SK-N-SH (cell line): ENCODE measurements around the gene PLXNA4. TPM values are rescaled to one million over a fixed set of nuclear protein-coding genes. Genes with fewer than 3 reads are reported as not detected.
"Not testable (repeated sequence)": the region's sequence is repeated elsewhere in the genome, so short reads cannot be mapped to it uniquely, and the experiment has no call there.

Experiments used
- CTCF ChIA-PET: fragments of 300-600, 350-600 bp; formaldehyde crosslinking; extraction: SDS; loops from one replicate; lab custom pipeline; 2021; lab: Yijun Ruan, JAX
- POLR2A ChIA-PET: fragments of 350-600 bp; sonication (Branson Sonifier 250); formaldehyde crosslinking; extraction: SDS; loops from one replicate; lab custom pipeline; 2020; ENCODE audit warnings: antibody characterized with exemption, inconsistent platforms; lab: Yijun Ruan, JAX
- DNase-seq: peaks from one replicate; pipeline ENCODE4 v3.0.0; 2012
- H2AFZ ChIP-seq: fragments of 200-600 bp; sonication (generic); 2 replicates; pipeline ENCODE4 v1.8.1; 2016; ENCODE audit warnings: antibody characterized with exemption, mild to moderate bottlenecking, low read depth
- H3F3A ChIP-seq: fragments of 200-600 bp; sonication (generic); replicated peaks from 2 replicates; pipeline ENCODE3; 2016; ENCODE audit warnings: antibody characterized with exemption, mild to moderate bottlenecking; ENCODE audit not compliant: insufficient read depth
- H3K27ac ChIP-seq, 2 experiments: fragments of 200-500 bp in 1 of 2; fragments of 200-600 bp in 1 of 2; sonication (Bioruptor generic) in 1 of 2; sonication (generic), shearing (Covaris generic) in 1 of 2; 2 replicates each; pipeline versions ENCODE4 v1.5.1 to v1.6.1; 2014 to 2016; ENCODE audit warnings: low read depth in 2 of 2, inconsistent platforms in 1 of 2, low read length in 1 of 2, mild to moderate bottlenecking in 1 of 2, mixed read lengths in 1 of 2
- H3K27me3 ChIP-seq: fragments of 200-600 bp; sonication (generic), shearing (Covaris generic); 2 replicates; pipeline ENCODE4 v1.6.1; 2016; ENCODE audit warnings: mixed run types; ENCODE audit not compliant: insufficient read depth
- H3K36me3 ChIP-seq, 2 experiments: fragments of 200-500 bp in 1 of 2; fragments of 200-600 bp in 1 of 2; sonication (Bioruptor generic) in 1 of 2; sonication (generic) in 1 of 2; replicated peaks in 1 of 2; 2 replicates each; pipeline versions ENCODE3 to v1.5.1; 2014 to 2016; ENCODE audit warnings: low read length in 1 of 2, mild to moderate bottlenecking in 1 of 2; ENCODE audit not compliant: insufficient read depth in 2 of 2, control insufficient read depth in 1 of 2
- H3K4me1 ChIP-seq, 2 experiments: fragments of 200-500 bp in 1 of 2; fragments of 200-600 bp in 1 of 2; sonication (Bioruptor generic) in 1 of 2; sonication (generic), shearing (Covaris generic) in 1 of 2; 2 replicates each; pipeline versions ENCODE4 v1.5.1 to v1.6.1; 2014 to 2016; ENCODE audit warnings: low read depth in 1 of 2, low read length in 1 of 2, mixed run types in 1 of 2; ENCODE audit not compliant: insufficient read depth in 2 of 2, control insufficient read depth in 1 of 2
- H3K4me2 ChIP-seq: fragments of 200-600 bp; sonication (generic), shearing (Covaris generic); 2 replicates; pipeline ENCODE4 v1.6.1; 2017; ENCODE audit warnings: mixed run types
- H3K4me3 ChIP-seq, 2 experiments: fragments of 200-500 bp in 1 of 2; fragments of 200-600 bp in 1 of 2; sonication (Bioruptor generic) in 1 of 2; sonication (generic), shearing (Covaris generic) in 1 of 2; 2 replicates each; pipeline versions ENCODE4 v1.5.1 to v1.8.1; 2014 to 2016; ENCODE audit warnings: low read depth in 2 of 2, inconsistent platforms in 1 of 2, low read length in 1 of 2, mild to moderate bottlenecking in 1 of 2, mixed read lengths in 1 of 2, moderate library complexity in 1 of 2
- H3K79me2 ChIP-seq: fragments of 200-600 bp; sonication (generic); 2 replicates; pipeline ENCODE4 v1.8.1; 2017; ENCODE audit warnings: mild to moderate bottlenecking; ENCODE audit not compliant: insufficient read depth
- H3K9ac ChIP-seq: fragments of 200-600 bp; sonication (generic); 2 replicates; pipeline ENCODE4 v1.6.1; 2017; ENCODE audit warnings: mixed run types
- H3K9me2 ChIP-seq: fragments of 200-600 bp; sonication (generic); 2 replicates; pipeline ENCODE4 v1.6.1; 2017; ENCODE audit warnings: mixed run types
- H3K9me3 ChIP-seq: fragments of 200-600 bp; sonication (generic); 2 replicates; pipeline ENCODE4 v1.6.1; 2017; ENCODE audit warnings: mixed run types, mild to moderate bottlenecking, moderate library complexity
- H4K20me1 ChIP-seq: fragments of 200-600 bp; sonication (generic); 2 replicates; pipeline ENCODE4 v1.6.1; 2017; ENCODE audit warnings: mild to moderate bottlenecking, mixed run types; ENCODE audit not compliant: insufficient read depth
- CHD2 ChIP-seq: fragments of 150-350 bp; IDR thresholded peaks from 2 replicates; pipeline ENCODE4 v1.6.1; 2018; ENCODE audit warnings: low read length; ENCODE audit not compliant: partially characterized antibody
- EZH2phosphoT487 ChIP-seq: fragments of 200-600 bp; sonication (generic); IDR thresholded peaks from 2 replicates; pipeline ENCODE4 v1.6.1; 2017; ENCODE audit warnings: low read depth, mixed run types, mild to moderate bottlenecking, antibody characterized with exemption, moderate library complexity, borderline replicate concordance
- FOSL2 ChIP-seq: IDR thresholded peaks from 2 replicates; pipeline ENCODE4 v1.4.0; 2012; ENCODE audit warnings: low read depth, mild to moderate bottlenecking, moderate library complexity, borderline replicate concordance
- FOXJ3 ChIP-seq: sonication (generic); formaldehyde crosslinking; IDR thresholded peaks from 2 replicates; pipeline ENCODE4 v1.5.1; 2020; ENCODE audit warnings: mild to moderate bottlenecking, missing genetic modification reagents
- GATA2 ChIP-seq: sonication (generic); formaldehyde crosslinking; IDR thresholded peaks from 2 replicates; pipeline ENCODE4 v1.5.0; 2020; ENCODE audit warnings: mild to moderate bottlenecking, missing genetic modification reagents
- JUND ChIP-seq: IDR thresholded peaks from 2 replicates; pipeline ENCODE4 v1.4.0; 2012
- MEF2A ChIP-seq: IDR thresholded peaks from 2 replicates; pipeline ENCODE4 v1.4.0; 2012; ENCODE audit warnings: low read depth, borderline replicate concordance
- MXI1 ChIP-seq: IDR thresholded peaks from 2 replicates; pipeline ENCODE4 v1.6.1; 2012; ENCODE audit warnings: mild to moderate bottlenecking, low read depth, low read length, improper control_type of control experiment
- NFIC ChIP-seq: IDR thresholded peaks from 2 replicates; pipeline ENCODE4 v1.4.0; 2012; ENCODE audit warnings: borderline replicate concordance
- RAD21 ChIP-seq: IDR thresholded peaks from 2 replicates; pipeline ENCODE4 v1.6.1; 2012; ENCODE audit warnings: mild to moderate bottlenecking, low read length
- RCOR1 ChIP-seq: fragments of 150-350 bp; IDR thresholded peaks from 2 replicates; pipeline ENCODE4 v1.6.1; 2017; ENCODE audit warnings: antibody characterized with exemption, low read length
- SIN3A ChIP-seq: IDR thresholded peaks from 2 replicates; pipeline ENCODE4 v1.6.1; 2012; ENCODE audit warnings: low read depth, mild to moderate bottlenecking, low read length, moderate library complexity, borderline replicate concordance
- TEAD4 ChIP-seq: IDR thresholded peaks from 2 replicates; pipeline ENCODE4 v1.4.0; 2012; ENCODE audit warnings: mild to moderate bottlenecking, borderline replicate concordance; ENCODE audit not compliant: insufficient read depth
- YY1 ChIP-seq: IDR thresholded peaks from 2 replicates; pipeline ENCODE4 v1.4.0; 2012; ENCODE audit warnings: low read depth, mild to moderate bottlenecking
- WGBS: methylation state at CpG from one replicate; pipeline ENCODE4 v1.1.6; 2017; ENCODE audit warnings: low lambda C conversion rate; 5-methylcytosine and 5-hydroxymethylcytosine counted together
- polyA plus RNA-seq, 3 experiments: library from polyadenylated mRNA; depleted of rRNA; stranded (reverse); fragments of >200 nt; gene quantifications; 2 replicates each; pipeline ENCODE4 v1.2.3, GENCODE V29; 2012
- TF ChIP-seq, protein P1 (sequence below): IDR thresholded peaks from 2 replicates; pipeline ENCODE4 v1.6.1; 2012; ENCODE audit warnings: mild to moderate bottlenecking, low read depth, low read length, moderate library complexity
- TF ChIP-seq, protein P2 (sequence below): fragments of 200-600 bp; sonication (generic); IDR thresholded peaks from 2 replicates; pipeline ENCODE4 v1.6.1; 2017; ENCODE audit warnings: antibody characterized with exemption, mild to moderate bottlenecking, moderate library complexity
- TF ChIP-seq, protein P3 (sequence below): IDR thresholded peaks from 2 replicates; pipeline ENCODE4; 2012
- TF ChIP-seq, protein P4 (sequence below): IDR thresholded peaks from 2 replicates; pipeline ENCODE4 v1.4.0; 2012; ENCODE audit warnings: low read depth, borderline replicate concordance

Gene PLXNA4
- polyA plus RNA-seq, 1 of the 3 experiments (the other 2 are of a cell fraction), result 2.4 TPM

DNA sequence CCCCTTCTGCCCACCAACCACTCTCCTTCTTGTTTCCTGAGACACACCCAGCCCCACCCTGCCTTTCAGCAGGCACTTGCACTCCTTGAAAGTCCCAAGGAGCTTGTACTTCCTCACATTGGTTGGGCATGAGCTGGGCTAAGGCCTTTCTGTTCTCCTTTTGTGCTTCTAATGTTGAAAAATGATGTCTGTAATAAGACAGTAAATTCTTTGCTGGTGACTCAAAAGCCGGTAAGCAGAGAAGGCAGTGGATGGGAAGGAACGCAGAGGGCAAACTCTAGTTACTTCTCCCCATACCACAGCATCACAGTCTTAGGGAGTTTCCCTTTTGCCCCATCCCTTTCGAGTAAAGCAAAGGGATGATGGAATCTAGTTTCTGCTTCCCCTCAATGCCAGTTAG lies 185.6 kb downstream of the PLXNA4 start (continued):
- TF ChIP-seq, protein P1, sequence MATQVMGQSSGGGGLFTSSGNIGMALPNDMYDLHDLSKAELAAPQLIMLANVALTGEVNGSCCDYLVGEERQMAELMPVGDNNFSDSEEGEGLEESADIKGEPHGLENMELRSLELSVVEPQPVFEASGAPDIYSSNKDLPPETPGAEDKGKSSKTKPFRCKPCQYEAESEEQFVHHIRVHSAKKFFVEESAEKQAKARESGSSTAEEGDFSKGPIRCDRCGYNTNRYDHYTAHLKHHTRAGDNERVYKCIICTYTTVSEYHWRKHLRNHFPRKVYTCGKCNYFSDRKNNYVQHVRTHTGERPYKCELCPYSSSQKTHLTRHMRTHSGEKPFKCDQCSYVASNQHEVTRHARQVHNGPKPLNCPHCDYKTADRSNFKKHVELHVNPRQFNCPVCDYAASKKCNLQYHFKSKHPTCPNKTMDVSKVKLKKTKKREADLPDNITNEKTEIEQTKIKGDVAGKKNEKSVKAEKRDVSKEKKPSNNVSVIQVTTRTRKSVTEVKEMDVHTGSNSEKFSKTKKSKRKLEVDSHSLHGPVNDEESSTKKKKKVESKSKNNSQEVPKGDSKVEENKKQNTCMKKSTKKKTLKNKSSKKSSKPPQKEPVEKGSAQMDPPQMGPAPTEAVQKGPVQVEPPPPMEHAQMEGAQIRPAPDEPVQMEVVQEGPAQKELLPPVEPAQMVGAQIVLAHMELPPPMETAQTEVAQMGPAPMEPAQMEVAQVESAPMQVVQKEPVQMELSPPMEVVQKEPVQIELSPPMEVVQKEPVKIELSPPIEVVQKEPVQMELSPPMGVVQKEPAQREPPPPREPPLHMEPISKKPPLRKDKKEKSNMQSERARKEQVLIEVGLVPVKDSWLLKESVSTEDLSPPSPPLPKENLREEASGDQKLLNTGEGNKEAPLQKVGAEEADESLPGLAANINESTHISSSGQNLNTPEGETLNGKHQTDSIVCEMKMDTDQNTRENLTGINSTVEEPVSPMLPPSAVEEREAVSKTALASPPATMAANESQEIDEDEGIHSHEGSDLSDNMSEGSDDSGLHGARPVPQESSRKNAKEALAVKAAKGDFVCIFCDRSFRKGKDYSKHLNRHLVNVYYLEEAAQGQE, result 0 out of 2 replicates have a peak, but pooled peaks have one; percentile 21
- TF ChIP-seq CHD2 (no peak), SIN3A (no peak), NFIC (peak; percentile 37; the same call in 1 of the 2 replicates), TEAD4 (peak; percentile 43; the same call in 1 of the 2 replicates), FOSL2 (peak; percentile 80), RCOR1 (no peak)
- TF ChIP-seq, protein P2, sequence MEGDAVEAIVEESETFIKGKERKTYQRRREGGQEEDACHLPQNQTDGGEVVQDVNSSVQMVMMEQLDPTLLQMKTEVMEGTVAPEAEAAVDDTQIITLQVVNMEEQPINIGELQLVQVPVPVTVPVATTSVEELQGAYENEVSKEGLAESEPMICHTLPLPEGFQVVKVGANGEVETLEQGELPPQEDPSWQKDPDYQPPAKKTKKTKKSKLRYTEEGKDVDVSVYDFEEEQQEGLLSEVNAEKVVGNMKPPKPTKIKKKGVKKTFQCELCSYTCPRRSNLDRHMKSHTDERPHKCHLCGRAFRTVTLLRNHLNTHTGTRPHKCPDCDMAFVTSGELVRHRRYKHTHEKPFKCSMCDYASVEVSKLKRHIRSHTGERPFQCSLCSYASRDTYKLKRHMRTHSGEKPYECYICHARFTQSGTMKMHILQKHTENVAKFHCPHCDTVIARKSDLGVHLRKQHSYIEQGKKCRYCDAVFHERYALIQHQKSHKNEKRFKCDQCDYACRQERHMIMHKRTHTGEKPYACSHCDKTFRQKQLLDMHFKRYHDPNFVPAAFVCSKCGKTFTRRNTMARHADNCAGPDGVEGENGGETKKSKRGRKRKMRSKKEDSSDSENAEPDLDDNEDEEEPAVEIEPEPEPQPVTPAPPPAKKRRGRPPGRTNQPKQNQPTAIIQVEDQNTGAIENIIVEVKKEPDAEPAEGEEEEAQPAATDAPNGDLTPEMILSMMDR, result no peak

DNA sequence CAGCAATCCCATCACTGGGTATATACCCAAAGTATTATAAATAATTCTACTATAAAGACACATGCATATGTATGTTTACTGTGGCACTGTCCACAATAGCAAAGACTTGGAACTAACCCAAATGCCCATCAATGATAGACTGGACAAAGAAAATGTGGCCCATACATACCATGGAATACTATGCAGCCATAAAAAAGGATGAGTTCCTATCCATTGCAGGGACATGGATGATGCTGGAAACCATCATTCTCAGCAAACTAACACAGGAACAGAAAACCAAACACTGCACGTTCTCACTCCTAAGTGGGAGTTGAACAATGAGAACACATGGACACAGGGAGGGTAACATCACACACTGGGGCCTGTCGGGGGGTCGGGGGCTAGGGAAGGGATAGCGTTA lies 186.2 kb downstream of the PLXNA4 start:
- POLR2A ChIA-PET, H3K4me3 ChIP-seq, DNase-seq, H4K20me1 ChIP-seq, H3K27me3 ChIP-seq, H3F3A ChIP-seq, H3K9me3 ChIP-seq, H3K27ac ChIP-seq, H3K79me2 ChIP-seq, H3K36me3 ChIP-seq, H3K9me2 ChIP-seq, H3K4me2 ChIP-seq, H2AFZ ChIP-seq, H3K9ac ChIP-seq: not testable (repeated sequence)
- CTCF ChIA-PET, result interaction anchor here (8.8 kb wide), 1 partner anchor 190 kb away, joined by 121 read pairs; the partner anchor contains the start of gene PLXNA4
- 90% methylated on average over 4 of the region's 4 CpGs for WGBS
- H3K4me1 ChIP-seq, result peaks cover 0 to 60% of the 10 kb centered on the region in 2 experiments; a peak in 2 of 4 replicates

DNA sequence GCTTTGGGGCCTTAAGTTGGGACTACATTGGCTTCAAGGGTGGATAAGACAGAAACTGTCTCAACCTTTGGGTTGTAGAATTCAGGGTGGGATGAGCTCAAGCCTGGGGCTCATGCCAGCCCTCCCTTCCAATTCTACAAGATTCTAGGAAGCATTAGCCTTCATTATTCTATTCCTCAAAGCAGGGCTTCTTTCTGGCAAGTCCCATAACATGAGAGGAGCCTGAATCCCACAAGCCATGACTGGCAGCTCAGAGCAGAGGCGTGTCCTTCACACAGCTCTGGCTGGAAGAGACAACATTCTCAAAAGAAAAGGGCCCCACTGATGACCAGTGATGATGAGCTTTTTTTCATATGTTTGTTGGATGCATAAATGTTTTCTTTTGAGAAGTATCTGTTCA lies 187.6 kb downstream of the PLXNA4 start:
- Histone ChIP-seq H4K20me1 (no peaks in the 10 kb centered on the region), H3K36me3 (no peaks in the 10 kb centered on the region), H3K79me2 (no peaks in the 10 kb centered on the region), H3K27me3 (no peaks in the 10 kb centered on the region), H3K9me2 (no peaks in the 10 kb centered on the region), H3K9me3 (no peaks in the 10 kb centered on the region), H3F3A (no peaks in the 10 kb centered on the region), H2AFZ (no peak overlapping the region), H3K9ac (no peak overlapping the region), H3K4me1 (peaks cover 0 to 56% of the 10 kb centered on the region in 2 experiments; a peak in 2 of 4 replicates), H3K4me2 (no peak overlapping the region), H3K27ac (peak overlapping the region in 1 of 2 experiments; percentile 86; a peak in 1 of 4 replicates), H3K4me3 (no peak overlapping the region)
- WGBS, result 76% methylated on average over 1 of the region's 1 CpG
- POLR2A ChIA-PET, result no interaction called here
- CTCF ChIA-PET, result interaction anchor here (0.7 to 4.7 kb wide), 10 partner anchors 11 to 697 kb away, joined by 3 to 26 read pairs (median 4); no protein-coding TSS in a partner anchor
- DNase-seq, result no peak
- TF ChIP-seq EZH2phosphoT487 (no peak), NFIC (no peak), MEF2A (no peak), JUND (no peak), FOXJ3 (CRISPR knock-in tag) (no peak), GATA2 (no peak), RAD21 (no peak), YY1 (no peak), MXI1 (no peak)
- TF ChIP-seq, protein P3, sequence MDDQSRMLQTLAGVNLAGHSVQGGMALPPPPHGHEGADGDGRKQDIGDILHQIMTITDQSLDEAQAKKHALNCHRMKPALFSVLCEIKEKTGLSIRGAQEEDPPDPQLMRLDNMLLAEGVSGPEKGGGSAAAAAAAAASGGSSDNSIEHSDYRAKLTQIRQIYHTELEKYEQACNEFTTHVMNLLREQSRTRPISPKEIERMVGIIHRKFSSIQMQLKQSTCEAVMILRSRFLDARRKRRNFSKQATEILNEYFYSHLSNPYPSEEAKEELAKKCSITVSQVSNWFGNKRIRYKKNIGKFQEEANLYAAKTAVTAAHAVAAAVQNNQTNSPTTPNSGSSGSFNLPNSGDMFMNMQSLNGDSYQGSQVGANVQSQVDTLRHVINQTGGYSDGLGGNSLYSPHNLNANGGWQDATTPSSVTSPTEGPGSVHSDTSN, result no peak
- TF ChIP-seq, protein P4, sequence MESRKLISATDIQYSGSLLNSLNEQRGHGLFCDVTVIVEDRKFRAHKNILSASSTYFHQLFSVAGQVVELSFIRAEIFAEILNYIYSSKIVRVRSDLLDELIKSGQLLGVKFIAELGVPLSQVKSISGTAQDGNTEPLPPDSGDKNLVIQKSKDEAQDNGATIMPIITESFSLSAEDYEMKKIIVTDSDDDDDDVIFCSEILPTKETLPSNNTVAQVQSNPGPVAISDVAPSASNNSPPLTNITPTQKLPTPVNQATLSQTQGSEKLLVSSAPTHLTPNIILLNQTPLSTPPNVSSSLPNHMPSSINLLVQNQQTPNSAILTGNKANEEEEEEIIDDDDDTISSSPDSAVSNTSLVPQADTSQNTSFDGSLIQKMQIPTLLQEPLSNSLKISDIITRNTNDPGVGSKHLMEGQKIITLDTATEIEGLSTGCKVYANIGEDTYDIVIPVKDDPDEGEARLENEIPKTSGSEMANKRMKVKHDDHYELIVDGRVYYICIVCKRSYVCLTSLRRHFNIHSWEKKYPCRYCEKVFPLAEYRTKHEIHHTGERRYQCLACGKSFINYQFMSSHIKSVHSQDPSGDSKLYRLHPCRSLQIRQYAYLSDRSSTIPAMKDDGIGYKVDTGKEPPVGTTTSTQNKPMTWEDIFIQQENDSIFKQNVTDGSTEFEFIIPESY, result no peak
